ENCODE measurements around the gene ZNF469.

The ZNF469 gene

GRCh38 chr16:88382491-88383400, at the start of gene ZNF469:
ZNF469 (plus strand) TSS chr16:88382959; CDS start chr16:88427471, 44,512 bp downstream.
- DNase-seq (peak; percentile 25), ATAC-seq (no peak)

DNA sequence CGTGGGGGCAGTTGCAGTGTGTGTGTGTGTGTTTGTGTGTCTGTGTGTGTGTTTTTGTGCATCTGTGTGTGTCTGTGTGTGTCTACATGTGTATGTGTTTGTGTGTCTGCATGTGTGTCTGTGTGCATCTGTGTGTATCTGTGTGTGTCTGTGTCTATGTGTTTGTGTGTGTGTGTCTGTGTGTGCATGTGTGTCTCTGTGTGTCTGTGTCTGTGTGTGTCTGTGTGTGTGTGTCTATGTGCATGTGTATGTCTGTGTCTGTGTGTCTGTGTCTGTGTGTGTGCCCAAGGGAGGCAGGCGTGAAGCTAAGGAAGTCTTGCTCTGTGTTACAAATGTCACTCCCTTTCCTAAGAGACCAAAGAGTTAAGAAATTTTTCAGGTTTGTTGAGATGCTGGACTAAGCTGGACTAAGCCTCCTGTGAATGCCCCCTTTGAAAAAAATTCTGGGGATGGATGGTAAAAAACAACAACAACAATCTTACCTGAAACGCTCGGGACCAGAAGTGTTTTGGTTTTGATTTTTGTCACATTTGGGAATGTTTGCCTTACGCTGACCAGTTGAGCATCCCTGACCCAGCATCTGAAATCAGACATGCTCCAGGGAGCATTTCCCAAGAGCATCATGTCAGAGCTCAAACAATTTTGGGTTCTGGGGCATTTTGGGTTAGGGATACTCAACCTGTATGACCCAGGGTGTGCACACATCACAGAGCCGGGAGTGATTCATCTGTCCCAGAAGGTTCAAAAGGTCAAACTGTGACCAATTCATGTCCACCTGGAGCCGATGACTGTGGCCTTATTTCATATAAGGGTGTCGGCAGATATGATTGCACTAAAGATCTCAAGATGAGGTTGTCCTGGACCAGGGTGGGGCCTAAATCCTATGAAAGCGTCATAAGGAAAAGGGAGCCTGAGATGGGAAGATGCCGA, 48.6 kb upstream of the ZNF469 start:
- DNase-seq (no peak), ATAC-seq (no peak)

GRCh38 chr16:88334778-88335720, 47.7 kb upstream of the ZNF469 start:
- no peak for ATAC-seq

GRCh38 chr16:88337021-88337420, 45.7 kb upstream of the ZNF469 start:
- DNase-seq (no peak), ATAC-seq (no peak)

More at GRCh38 chr16:88334778-88335720, 47.7 kb upstream of the ZNF469 start:
- no peak for DNase-seq

- ATAC-seq (no peak), DNase-seq (no peak)
Measured at GRCh38 chr16:88337538-88337937, 45.2 kb upstream of the ZNF469 start.

DNA sequence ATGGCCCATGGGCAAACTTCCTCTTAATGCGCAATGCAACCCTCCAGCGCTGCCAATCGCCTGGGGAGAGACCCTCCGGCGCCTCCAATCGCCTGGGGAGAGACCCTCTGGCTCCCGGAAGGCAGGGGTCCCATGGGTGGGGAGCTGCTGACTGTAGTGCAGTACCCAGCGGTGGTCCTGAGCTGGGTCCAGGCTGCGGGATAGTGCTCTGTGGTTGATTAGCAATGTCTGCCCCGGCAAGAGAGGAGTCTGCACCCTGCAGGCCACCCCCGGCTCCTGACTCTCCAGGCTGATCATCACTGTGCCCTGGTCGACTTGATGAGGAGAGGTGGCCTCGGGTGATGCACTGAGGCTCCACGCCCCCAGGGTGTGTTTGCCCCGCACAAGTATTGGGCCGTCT, 44.6 kb upstream of the ZNF469 start:
- DNase-seq (no peak), ATAC-seq (no peak)

DNA sequence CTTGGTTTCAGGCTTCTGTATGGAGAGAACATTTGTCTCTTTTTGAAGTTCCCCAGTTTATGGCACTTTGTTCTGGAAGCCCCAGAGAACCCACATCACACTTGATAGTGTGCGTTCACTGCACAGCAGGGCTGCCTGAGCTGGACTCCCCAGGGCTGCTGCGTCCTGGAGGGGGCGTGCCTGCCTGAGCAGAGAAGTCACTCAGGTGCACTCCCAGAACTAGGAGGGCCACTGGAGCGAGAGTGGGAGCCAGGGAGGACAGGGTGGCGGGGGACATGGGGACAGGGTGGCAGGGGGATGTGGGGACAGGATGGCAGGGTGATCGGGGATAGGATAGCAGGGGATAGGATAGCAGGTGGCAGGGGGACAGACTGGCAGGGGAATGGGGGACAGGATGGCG, 43.9 kb upstream of the ZNF469 start:
- ATAC-seq (no peak), DNase-seq (no peak)

GRCh38 chr16:88339930-88340754, 42.6 kb upstream of the ZNF469 start:
- no peak for DNase-seq
- peak; percentile 12 for ATAC-seq

DNA sequence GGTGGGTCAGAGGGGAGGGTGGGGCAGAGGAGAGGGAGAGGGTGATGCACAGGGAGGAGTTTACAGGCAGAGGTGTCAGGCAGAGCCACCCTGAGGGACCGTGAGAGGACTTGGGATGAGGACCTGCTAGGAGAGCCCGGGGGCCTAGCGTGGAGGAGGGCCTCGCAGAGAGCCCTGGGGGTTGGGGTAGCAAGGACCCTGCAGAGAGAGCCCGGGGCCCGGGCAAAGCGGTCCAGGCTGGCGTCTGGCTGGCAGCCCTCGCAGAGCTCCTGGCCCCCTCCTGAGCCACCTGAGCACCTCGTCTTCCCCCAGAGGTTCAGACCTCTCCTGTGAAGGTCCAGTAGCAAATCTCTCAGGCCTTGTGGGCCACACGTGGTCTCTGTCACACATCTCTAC, 42.0 kb upstream of the ZNF469 start:
- no peak for DNase-seq
- ATAC-seq, result peak; percentile 9

DNA sequence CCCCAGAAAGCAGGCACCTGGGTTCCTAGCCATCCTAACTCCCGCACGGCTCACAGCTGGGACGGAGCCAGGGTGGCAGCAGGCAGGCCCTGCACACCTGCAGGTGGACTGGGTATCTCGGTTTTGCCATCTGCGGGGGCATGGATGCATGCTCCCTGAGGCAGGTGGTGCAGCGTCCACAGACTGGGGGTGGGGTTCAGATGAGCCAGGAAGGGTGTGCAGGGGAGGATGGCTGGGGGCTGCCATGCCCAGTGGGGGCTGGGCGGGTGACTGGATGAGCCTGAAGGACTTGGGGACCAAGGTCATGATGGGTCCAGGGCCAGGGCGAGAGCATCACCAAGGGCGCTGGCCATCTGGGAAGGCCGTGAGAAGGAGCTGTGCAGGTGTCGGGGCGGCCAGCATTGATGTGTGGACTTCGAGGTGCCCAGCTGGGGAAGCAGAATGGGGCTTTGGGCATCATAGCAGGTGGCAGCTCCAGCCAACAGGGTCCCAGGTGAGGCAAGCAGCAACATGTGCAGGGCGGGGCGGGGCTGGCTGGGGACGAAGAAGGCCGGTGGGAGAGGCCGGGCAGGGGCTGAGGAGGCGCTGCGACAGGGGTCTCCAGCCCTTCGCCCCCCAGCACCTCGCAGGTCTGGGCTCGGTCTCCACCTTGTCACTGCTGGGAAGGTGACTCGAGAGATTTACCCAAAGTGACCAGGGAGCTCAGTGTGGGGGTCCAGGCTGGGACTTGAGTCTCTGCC, 41.0 kb upstream of the ZNF469 start:
- no peak for DNase-seq
- no peak for ATAC-seq

DNA sequence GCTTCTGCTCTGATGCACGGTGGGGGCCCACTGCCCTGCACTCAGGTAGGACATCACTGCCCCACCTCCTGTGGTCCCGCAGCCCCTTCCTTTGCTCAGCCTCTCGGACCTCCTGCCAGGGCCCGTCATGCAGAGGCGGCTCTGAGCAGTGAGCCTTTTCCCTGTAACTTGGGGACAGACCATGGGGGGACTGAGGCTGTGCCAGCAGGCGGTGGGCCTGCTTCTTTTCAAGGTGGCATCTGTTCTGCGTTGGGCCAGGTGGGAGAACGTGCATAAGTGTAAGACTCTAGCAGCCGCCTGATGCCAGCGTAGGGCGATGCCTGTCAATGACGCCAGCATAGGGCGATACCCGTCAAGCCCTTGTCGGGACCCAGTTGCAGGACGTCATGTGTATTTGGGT, 40.3 kb upstream of the ZNF469 start:
- ATAC-seq (no peak), DNase-seq (no peak)

DNA sequence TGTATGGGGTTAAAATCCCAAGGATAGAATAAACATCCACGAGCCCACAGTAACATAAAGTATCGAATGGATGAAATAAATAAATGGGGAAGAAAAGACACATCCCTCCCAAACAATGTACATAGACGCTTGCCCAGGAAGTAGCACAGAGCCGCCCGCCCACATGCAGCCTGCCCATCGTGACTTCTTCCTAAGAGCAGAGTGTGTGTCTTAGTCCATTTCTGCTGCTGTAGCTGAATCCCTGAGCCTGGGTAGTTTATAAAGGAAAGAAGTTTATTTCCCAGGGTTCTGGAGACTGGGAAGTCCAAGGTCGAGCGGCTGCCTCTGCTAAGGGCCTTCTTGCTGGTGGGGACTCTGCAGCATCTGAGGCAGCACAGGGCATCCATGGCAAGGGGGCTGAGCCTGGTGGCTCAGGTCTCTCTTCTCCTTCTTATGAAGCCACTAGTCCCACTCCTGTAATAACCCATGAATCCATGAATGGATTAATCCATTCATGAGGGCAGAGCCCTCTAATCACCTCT, 39.4 kb upstream of the ZNF469 start:
- DNase-seq (no peak), ATAC-seq (no peak)

DNA sequence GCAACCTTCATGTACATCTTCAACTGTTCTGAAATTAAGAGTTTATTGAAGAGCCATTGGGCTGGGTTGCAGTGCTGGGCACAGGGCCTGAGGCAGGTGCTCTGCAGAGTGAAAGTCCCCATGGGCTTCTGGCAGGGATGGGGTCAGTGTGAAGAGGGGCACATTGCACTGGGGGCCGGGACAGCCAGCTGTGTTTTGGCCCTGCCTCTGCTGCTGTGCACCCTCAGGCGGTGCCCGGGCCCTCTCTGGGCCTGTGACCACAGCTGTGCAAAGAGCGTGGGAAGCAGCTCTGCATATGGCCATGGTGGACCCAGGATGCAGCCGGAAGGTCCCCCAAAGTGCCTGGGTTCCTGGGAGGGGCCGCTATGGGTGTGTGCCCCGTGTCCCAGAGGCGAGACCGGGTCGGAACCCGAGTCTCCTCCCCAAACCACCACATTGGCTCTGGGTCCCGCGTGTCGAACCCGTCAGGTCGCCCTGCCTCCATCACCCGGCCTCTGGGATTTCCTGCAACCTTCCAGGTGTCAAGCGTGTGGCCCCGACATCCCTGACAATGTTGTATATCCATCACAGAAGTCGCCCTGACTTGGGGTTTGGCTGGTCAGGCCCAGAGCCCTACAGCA, 38.2 kb upstream of the ZNF469 start:
- DNase-seq, result no peak
- ATAC-seq, result no peak

GRCh38 chr16:88345031-88345720, 37.6 kb upstream of the ZNF469 start:
- DNase-seq, result no peak
- ATAC-seq, result no peak

GRCh38 chr16:88345721-88346560, 36.8 kb upstream of the ZNF469 start:
- DNase-seq, result no peak
- ATAC-seq, result no peak

DNA sequence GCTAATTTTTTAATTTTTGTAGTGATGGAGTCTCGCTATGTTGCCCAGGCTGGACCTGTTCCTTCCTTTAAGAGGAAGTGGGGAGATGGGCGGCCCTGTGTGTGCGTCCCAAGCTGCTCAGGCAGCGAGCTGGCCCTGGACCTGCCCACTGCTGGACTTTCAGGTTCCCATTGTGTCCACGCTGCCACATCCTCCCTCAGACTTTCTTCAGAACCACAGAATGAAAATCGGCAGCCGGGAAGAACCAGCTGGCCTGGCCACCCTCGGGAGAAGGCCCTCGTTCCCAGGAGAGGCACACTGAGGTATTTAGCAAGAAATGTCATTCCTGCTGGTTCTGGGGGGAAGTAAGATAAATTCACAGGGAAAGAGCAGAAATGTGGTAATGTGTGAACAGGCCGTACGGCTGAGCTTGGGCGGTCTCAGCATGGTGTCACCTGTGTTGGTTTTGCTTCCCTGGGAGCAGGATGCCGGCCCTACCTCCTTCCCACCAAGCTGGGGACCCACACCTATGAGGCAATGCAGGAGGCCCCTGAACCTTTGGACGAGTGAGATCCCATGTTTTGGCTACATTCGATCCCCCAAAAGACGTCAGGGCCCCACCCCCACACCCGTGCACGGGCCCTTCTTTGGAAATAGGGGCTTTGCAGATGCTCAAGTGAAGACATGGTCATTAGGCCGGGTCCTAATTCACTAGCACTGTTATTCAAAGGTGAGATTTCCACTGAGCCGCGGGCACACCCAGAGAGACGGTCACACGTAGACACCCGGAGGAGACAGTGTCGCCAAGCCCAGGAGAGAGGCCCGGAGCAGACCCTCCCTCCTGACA, 35.9 kb upstream of the ZNF469 start:
- ATAC-seq (no peak), DNase-seq (no peak)

Measured in stimulated activated naive CD8-positive, alpha-beta T cell treated with anti-CD3 and anti-CD28 coated beads, Interleukin-15, Interleukin-2, amounts not matched to agents 100 U/mL and 50 U/mL, for 24 hours (primary cell).